GM12872 (cell line): Measurements from ENCODE around the gene AFG1L.

Experiments
- CTCF ChIP-seq: IDR thresholded peaks from 3 replicates; pipeline ENCODE4 v1.5.1; 2011; ENCODE audit warnings: low read depth, mild to moderate bottlenecking, low read length, moderate library complexity; ENCODE audit not compliant: insufficient read depth

The AFG1L gene

GRCh38 chr6:108441141-108441540 lies 146.3 kb downstream of the AFG1L start:
- TF ChIP-seq CTCF = no peak

GRCh38 chr6:108442770-108443520 lies 148.1 kb downstream of the AFG1L start:
- no peak for TF ChIP-seq CTCF

DNA sequence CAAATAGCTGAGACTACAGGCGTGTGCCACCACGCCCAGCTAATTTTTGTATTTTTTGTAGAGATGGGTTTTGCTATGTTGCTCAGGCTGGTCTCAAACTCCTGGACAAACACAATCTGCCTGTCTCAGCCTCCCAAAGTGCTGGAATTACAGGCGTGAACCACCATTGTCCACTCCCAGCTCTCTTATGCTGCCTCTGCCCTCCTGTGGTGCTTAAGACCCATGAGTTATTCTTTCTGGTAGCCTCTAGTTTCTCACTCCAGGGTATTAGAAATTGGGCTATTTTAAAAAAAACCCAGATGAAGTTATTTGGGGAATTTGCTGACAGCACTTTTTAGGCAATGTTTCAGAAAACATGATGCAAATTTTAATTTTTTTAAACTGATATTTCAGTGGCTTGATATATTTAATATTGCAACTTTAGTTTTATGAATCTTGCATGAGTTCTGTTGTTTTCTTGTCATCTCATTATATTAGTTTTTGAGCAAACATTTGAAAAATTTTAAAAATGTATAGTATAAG lies 151.8 kb downstream of the AFG1L start:
- no peak for TF ChIP-seq CTCF

DNA sequence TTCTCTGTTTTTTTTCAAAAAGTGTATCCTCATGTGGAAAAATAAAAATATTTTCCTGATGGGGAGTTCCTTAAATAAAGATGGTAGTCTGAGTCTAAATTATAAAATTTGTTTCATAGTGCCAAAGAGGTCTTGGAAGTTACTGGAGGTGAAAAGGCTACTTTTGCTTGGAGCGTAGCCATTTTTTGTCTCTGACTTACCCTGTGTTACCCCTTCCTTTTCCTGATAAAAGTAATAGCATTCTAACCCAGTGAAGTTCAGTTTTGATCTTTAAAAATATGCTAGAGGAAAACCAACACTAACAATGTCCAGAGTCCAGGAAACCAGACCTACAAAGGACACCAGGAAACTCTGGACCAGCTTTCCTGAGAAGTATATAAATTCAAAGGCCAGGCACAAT lies 153.6 kb downstream of the AFG1L start:
- TF ChIP-seq CTCF = no peak

- no peak for TF ChIP-seq CTCF
Observed at GRCh38 chr6:108451816-108452215, 157.0 kb downstream of the AFG1L start.

DNA sequence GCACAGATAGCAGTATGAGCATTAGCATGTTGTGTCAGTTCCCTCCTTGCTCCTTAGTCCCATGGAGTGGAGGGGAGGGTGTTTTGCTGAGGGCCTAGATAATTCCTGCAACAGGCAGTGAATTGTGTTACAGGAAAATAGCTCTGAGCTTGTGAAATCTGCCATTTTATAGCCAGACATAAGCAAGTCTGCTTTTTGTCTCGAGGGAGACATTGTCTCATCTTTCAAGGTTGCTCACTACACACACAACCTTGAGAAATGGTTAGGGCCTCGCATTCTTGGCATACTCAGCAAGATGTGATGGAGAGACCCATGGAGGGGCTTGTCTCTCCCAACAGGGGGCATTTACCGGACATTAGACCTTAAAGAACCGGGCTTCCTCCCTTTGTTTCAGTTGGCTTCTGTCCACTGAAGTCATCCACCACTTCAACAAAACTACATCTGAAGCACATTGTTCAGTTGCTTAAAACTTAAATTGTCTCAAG lies 157.9 kb downstream of the AFG1L start:
- no peak for TF ChIP-seq CTCF

- 0 out of 3 replicates have a peak, but pooled peaks have one; percentile 27 for TF ChIP-seq CTCF
Observed at GRCh38 chr6:108453601-108454185, 158.8 kb downstream of the AFG1L start.
